Measurements from ENCODE around the gene PPP3R1.

PPP3R1 gene

DNA sequence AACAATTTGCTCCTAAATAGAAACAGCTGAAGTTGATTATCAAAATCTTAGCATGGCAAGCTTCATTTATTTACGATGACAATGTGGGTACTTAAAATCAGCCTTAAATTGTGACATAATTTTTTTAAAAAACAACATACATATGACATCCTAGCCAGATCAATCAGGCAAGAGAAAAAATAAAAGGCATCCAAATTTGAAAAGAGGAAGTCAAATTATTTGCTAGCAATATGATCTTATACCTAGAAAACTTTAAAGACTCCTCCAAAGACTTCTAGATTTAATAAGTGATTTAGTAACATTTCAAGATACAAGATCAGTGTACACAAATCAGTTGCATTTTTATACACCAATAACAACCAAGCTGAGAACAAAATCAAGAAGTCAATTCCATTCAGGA is 14.3 kb upstream of the PPP3R1 start:
- Histone ChIP-seq H3K4me3 (no peak overlapping the region), H3K27ac (no peak overlapping the region)

DNA sequence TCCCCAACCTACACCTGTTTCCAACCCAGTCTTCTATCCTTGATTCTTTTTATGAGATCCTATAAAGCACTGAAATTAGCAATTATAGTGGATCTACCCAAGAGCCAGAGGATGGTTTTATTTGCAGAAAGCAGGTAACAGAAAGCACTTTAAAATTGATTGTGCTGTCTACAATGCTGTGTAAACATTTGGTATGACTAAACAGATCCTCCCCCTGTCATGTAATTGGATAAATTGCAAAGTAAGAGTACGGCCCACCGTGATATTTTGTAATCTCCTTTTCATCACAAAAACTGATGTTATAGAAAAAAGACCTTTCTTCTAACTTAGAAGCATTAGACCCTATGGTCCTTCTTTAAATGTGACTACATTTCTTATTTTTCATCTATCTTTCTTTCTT is 11.3 kb upstream of the PPP3R1 start:
- Histone ChIP-seq H3K27ac (no peak overlapping the region), H3K4me3 (no peak overlapping the region)

DNA sequence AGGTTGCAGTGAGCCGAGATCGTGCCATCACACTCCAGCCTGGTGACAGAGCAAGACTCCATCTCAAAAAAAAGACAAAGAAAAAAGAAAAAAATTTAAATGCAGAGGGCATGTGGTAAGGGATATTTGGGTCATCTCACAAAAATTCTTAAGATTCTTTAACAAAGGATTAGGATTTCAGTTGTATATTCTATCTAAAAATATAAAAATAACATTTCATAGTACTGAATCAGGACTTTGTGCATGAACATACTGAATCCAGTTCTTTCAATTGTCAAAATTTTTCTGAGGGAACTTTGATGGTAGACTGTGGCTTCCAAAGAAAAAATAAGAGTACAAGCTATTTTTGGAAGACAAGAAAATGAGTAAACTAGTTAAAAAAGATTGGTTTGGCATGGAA is 6.5 kb upstream of the PPP3R1 start:
- Histone ChIP-seq H3K27ac (no peak overlapping the region), H3K4me3 (no peak overlapping the region)

DNA sequence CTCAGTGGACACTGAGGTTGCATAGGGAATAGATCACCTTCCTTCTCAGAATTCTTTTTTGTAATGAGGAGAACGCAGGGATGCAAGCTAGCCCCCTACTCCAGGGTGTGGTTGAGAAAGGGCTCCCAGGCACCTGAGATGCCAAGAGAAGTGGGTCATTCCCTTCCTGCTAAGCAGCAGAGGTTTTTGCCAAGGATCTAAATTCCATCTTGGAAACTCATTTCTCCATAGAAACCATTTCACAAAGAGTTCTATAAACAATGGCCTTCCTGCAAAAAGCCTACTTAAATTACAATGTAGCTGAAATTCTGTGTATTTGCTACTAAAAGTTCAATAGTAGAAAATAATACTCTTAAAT is 3.7 kb upstream of the PPP3R1 start:
- Histone ChIP-seq H3K4me3 (no peak overlapping the region), H3K27ac (no peak overlapping the region)

DNA sequence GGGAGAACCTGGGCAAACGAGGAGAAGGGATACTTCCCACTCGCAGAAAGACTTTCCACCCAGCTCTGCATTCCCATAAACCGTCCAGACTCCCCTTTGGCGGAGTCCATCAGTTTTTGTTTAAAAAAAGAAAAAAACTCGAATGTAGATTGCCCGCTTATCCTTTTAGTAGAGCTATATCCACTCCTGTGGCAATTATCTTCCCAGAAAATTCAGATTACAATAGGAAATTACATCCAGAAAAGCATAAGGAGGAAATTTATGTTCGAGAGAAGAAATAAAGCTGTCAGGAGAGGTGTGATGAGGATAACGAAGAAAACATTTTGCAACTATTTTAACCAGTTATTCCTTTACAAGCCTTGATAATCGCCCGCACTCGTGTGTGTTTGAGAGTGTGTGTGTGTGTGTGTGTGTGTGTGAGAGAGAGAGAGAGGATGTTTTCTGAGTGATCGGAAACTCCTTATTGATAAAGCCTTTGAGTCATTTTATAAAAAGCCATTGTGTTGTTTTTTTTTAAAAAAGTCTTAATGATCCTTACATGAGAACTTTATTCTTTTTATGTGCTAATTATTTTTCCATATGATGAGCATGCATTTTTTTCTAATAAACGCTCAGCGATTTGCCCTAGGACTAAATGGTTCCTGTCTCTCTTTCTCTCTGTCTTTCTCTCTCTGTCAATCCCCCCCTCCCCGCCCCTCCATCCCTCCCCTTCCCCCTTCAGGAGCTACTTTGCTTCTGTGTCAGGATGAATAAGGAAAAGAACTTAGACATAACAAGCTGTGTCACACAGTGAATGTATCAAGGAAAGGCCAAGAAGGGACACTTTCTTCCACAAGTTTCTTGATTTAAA is 1.1 kb upstream of the PPP3R1 start:
- H3K4me3 ChIP-seq, result peak overlapping the region; percentile 57 to 87 (median 71)

DNA sequence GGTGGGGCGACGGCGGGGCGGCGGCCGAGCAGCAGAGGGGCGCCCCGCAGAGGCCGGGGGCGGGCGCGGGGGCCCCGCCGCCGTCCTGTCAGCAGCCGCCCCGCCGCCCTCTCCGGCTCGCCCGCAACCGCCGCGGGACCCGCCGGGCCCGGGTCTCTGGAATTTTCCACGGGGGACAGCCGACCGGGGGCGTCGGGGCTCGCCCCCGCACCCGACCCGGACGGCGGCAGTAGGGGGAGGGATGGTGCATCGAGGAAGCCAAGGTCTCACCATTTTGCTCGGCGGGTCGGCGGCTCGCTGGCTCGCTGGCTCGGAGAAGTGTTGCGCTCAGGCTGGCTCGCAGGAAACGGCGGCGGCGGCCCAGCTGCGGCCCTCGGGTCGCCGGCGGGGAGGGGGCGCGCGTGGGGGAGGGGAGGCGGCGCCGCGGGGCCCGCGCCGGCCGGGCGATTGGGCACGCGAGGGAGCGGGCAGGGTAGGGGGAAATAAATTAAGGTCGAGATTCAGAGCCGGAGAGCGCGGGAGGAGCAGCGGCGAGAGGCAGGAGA is 405 bp downstream of the PPP3R1 start:
- peak overlapping the region; percentile 57 to 87 (median 71) for H3K4me3 ChIP-seq
- H3K27ac ChIP-seq, result peak overlapping the region; percentile 87 to 98 (median 94)

More for the DNA sequence above, 1.1 kb upstream of the PPP3R1 start:
- H3K27ac ChIP-seq, result peak overlapping the region; percentile 68 to 98 (median 94)

DNA sequence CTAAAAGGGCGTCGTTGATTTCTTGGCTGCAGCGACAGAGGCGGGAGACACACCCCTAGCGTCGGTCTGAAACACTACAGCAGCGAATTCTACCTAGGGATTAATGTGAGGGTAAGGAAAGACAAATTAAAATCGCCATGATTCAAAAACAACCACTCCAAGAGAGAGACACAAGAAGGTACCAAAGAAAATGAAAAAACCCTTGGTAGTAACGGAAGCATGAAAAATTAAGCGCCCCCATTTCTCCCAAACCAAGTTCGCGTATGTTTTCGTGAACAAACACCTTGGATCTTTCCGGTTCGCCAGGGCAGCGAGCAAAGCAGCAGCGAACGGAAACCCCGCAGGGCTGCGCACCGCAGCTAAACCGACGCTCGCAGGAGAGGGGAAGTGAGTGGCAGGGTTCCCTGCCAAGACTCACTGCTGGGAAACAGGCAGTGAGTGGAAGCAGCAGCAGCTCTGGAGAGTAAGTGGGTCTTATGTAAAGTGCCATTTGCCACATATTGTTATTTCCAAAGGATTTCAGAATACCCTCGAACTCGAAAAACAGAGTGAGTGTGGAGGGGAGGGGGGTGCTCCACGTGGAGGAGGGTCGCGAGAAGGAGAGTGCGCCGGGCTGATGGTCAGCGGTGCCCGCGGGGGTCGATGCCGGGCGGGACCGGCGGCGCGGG is 1.0 kb downstream of the PPP3R1 start:
- H3K4me3 ChIP-seq, result peak overlapping the region; percentile 57 to 87 (median 71)
- peak overlapping the region; percentile 87 to 98 (median 94) for H3K27ac ChIP-seq

DNA sequence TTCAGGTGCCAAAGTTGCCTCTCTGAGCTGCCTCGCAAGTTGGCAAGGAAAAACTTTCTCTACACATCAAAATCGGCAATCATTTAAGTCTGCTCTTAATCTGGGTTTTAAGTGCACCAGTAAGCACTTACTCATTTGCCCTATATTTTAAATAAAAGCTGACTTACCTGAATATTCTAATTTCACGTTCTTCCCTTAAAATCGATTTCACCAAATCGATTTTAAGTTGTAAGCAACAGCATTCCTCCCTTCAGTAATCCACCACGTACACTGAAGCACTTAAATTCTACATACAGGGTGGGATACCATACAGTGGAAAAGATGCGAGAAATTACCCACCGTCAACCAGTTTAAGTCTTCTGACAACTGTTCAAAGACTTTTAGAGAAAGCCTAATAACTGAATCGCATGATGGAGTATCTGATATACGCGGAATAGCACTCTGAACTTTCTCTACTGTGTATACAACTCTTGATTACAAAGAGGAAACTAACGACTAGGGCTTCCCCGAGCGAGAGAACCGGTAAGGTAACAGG is 1.6 kb downstream of the PPP3R1 start:
- peak overlapping the region in 19 of 21 experiments; percentile 87 to 98 (median 94) for H3K27ac ChIP-seq
- peak overlapping the region; percentile 57 to 87 (median 71) for H3K4me3 ChIP-seq

DNA sequence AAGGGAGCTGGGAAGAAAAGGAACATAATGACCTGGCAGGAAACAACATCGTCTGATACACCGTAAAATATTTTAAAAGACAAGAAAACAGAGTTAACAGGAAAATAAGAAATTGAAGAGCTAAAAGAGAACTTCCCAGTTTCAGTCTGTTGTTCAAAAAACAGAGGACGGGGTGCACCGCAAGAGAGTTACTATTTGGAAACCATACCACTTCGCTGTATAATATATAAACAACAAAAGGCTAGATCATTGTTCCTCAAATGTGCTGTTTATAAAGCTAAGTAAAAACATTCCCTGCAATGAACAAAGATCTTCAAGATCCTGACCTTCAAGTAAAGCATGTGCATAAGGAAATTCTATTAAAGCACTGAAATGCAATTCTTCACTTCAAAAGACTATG is 2.1 kb downstream of the PPP3R1 start:
- Histone ChIP-seq H3K4me3 (peak overlapping the region; percentile 57 to 87 (median 71)), H3K27ac (peak overlapping the region in 18 of 21 experiments; percentile 14 to 98 (median 94))

DNA sequence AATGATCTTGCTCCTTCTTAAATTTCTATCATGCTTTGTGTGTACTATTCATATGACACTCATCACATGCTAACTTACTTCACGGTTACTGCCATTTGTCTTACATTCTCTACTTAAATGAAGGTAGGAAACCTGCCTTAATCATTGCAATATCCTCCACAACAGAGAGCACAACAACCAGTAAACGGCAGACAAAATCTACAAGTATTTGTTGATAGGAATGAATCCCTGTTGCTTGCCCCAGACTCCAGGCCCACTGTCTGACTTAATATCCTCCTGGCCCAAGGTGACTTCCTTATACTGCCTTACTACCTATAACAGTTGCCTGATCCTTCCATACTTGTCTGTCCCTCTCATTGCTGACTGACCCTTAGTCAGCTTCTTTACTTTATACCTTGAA is 3.5 kb downstream of the PPP3R1 start:
- peak overlapping the region in 2 of 21 experiments; percentile 94 to 98 for H3K27ac ChIP-seq
- no peak overlapping the region for H3K4me3 ChIP-seq

DNA sequence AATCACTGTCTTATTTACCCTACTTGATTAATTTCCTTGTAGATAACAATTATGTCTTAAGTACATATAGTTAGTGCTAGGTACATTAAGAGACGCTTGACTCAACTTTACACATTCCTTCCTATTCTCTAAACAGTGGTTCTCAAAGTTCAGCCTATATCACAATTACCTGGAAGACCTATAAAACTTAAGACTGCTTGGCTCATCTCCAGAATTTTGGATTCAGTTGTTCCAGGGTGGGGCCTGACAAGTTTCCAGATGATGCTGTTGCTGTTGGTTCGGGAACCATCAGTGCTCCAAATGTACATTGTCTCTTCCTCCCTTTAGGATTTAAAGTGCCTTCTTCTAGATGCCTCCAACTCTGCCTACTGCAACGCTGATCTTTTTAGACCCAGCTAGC is 4.0 kb downstream of the PPP3R1 start:
- Histone ChIP-seq H3K27ac (no peak overlapping the region), H3K4me3 (no peak overlapping the region)

DNA sequence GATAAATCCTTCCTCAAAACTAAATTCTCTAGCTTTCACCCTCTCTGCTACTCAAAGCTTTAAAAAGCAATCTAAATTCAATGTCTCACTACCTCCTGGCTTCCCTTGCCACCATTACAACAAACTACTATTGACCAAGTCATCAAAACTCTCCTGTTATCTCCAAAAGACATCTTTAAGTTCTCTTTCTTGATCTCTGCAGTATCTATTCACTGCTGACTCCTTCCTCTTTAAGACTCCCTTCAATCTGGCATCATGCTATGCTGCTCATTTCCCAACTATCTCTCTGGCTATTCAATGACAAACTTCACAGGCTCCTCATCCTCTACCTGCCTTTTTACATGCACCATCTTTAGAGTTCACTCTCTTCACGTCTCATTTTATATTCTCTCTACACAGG is 5.9 kb downstream of the PPP3R1 start:
- Histone ChIP-seq H3K4me3 (no peak overlapping the region), H3K27ac (no peak overlapping the region)

DNA sequence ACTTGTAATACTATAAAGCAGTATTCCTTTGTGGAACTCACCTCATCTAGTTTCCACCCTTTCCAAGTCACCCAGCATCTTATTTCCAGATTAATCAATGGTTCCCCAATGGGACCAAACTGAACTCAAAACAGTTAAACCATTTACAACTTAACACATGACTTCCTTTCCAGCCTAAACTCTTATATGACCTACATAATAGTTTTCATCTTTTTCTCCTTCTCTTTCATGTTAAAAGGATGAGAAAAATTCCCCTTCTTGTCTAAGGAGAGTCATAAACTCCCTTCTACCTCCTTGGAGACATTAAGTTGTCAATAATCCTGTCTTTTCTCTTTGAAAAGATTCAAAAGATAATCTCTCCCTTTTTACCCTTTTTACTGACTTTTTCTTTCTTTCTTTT is 6.7 kb downstream of the PPP3R1 start:
- Histone ChIP-seq H3K27ac (no peak overlapping the region), H3K4me3 (no peak overlapping the region)

DNA sequence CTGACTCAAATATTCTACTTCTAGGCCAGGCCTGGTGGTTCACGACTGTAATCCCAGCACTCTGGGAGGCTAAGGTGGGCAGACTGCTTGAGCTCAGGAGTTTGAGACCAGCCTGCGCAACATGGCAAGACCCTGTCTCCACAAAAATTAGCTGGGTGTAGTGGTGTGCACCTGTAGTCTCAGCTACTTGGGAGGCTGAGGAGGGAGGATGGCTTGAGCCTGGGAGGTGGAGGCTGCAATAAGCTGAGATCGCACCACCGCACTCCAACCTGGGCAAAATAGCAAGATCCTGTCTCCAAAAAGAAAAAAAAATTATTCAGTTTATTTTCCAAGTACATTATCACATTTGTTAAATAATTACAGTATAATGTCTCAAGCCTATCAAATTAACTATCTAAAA is 7.3 kb downstream of the PPP3R1 start:
- no peak overlapping the region for H3K4me3 ChIP-seq
- H3K27ac ChIP-seq, result no peak overlapping the region

DNA sequence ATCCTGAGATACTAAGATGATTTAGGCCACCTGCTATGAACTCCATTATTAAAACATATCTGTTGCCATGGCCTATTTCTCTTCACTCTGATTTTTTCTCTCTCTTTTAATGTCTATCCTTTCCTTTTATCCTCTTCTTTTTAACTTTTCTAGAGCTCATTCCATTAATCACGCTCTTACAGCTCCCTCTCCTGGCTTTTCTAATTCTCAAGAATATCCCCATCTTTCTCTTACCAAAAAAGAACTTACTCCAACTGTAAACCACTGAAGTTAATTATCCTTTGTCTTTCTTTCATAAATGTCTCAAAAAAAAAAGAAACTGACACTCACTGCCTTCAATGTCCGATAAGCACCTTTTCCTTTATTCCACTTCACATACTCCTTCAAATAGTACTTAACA is 7.9 kb downstream of the PPP3R1 start:
- Histone ChIP-seq H3K27ac (no peak overlapping the region), H3K4me3 (no peak overlapping the region)

DNA sequence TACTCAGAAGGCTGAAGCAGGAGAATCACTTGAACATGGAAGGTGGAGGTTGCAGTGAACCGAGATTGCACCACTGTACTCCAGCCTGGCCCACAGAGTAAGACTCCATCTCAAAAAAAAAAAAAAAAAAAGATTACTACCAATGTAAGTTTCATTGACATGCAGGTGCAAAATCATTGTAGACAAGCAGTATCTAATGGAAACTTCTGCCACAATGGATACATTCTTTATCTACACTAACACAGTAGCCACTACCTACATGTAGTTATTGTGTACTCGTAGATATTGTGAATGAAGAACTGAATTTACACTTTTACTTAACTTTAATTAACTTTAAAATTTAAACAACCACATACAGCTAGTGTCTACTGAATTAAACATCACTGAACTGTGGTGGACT is 10.6 kb downstream of the PPP3R1 start:
- no peak overlapping the region for H3K27ac ChIP-seq
- no peak overlapping the region for H3K4me3 ChIP-seq

DNA sequence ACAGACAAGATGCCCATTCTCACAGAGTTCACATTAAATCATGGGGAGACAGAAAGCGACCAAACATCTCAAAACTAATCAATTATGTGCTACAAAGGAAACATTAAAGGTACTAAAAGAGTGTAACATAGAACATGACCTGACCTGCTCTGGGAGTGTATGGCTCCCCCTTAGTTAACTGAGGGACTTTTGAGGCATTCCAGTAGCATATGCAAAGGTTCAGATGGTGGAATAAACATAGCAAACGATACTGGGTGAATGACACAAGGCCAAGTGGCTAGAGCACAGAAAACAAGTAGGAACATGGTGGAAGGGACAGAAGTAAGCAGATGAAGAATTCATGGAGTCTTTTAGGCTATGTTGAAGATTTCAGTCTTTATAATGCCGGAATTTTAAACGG is 11.9 kb downstream of the PPP3R1 start:
- Histone ChIP-seq H3K27ac (no peak overlapping the region), H3K4me3 (no peak overlapping the region)

DNA sequence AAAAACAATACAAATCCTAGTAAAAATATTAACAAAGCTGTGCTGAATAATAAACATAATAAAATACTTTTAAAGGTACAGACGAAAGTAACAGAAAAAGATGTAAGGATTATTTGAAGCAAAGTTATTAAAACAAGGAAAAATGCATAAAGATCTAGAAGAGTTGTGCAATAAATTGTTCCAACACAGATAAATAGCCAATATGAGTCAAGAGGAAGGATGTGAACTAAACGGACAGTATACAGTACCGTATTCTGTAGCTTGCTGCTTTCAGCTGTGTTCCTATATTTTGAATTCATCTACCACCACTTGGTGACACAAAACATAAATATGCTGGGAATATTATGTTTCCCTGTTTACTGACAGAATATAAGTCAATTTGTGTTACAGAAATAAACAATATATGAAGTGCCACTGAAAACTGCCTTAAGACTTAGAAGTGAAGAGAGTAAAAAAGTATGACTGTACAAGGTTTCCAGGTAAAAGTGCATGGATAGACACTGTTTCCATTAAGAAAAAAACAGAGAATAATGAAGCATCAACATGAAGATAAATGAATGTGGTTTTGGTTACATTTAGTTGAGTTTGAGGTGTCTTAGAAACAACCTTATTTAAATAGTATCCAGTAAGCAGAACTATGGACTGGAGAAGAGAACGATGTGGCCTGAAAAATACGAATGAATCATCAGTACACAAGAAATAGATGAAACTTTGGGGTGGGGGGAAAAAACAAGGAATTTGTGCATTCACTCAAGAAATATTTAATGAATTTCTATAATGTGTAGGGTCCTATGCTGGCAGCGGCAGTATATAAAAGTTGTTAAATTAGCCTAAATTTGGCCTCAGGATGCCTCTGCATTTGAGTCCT is 13.1 kb downstream of the PPP3R1 start:
- H3K4me3 ChIP-seq, result no peak overlapping the region

DNA sequence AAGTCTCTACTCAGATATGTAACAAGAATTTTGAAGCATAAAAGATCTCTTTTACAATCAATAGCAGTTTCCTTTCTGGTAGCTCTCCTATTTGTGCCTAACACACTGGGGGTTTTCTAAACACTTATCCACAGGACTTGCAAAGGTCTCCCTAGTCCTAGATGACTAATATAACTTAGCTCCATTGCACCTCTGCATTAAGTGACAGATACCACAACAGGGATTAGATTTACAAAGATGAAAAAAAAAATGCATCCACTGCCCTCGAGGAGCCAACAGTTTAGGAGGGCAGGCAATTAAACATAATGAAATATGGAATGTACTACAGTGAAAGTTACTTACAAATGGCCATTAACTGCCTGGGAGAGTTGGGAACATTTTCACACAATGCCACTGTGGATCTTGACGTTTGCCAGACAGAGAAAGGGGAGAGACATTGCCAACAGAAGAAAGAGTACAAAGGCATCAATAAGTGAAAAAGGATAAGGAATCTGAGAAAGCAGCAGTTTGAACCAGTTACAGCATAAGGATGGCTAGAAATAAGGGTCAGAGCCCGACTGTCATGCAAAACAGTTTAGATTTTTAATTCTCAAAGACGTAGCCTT is 14.3 kb downstream of the PPP3R1 start:
- Histone ChIP-seq H3K27ac (no peak overlapping the region), H3K4me3 (no peak overlapping the region)

More for the DNA sequence above, 13.1 kb downstream of the PPP3R1 start:
- no peak overlapping the region for H3K27ac ChIP-seq

Measured in skin epidermis (tissue), 12 donors.